ENCODE measurements around the gene PHOSPHO1.

Gene PHOSPHO1

GRCh38 chr17:49247944-49248343 lies 17.4 kb upstream of the PHOSPHO1 start:
- Histone ChIP-seq H3K9me3 (ENCODE audit: control insufficient read depth, low read length) (no peaks in the 10 kb centered on the region), H3K36me3 (ENCODE audit: control insufficient read depth, insufficient read depth, low read length) (no peaks in the 10 kb centered on the region), H3K4me1 (ENCODE audit: control insufficient read depth, insufficient read depth, low read length, poor library complexity, severe bottlenecking) (no peaks in the 10 kb centered on the region), H3K4me3 (ENCODE audit: insufficient read depth, low read depth, low read length, poor library complexity, severe bottlenecking) (no peak overlapping the region), H3K27me3 (replicated peaks; ENCODE audit: control insufficient read depth, insufficient read depth, low read length, poor library complexity, severe bottlenecking) (no peaks in the 10 kb centered on the region), H3K27ac (ENCODE audit: insufficient read depth, low read length, poor library complexity, severe bottlenecking) (no peak overlapping the region)
- DNase-seq: no peak

GRCh38 chr17:49244839-49245238 lies 14.3 kb upstream of the PHOSPHO1 start:
- Histone ChIP-seq H3K36me3 (ENCODE audit: control insufficient read depth, insufficient read depth, low read length) (no peaks in the 10 kb centered on the region), H3K4me3 (ENCODE audit: insufficient read depth, low read depth, low read length, poor library complexity, severe bottlenecking) (no peak overlapping the region), H3K27ac (ENCODE audit: insufficient read depth, low read length, poor library complexity, severe bottlenecking) (no peak overlapping the region), H3K4me1 (ENCODE audit: control insufficient read depth, insufficient read depth, low read length, poor library complexity, severe bottlenecking) (no peaks in the 10 kb centered on the region), H3K9me3 (ENCODE audit: control insufficient read depth, low read length) (no peaks in the 10 kb centered on the region), H3K27me3 (replicated peaks; ENCODE audit: control insufficient read depth, insufficient read depth, low read length, poor library complexity, severe bottlenecking) (no peaks in the 10 kb centered on the region)
- DNase-seq: no peak

- H3K27me3 ChIP-seq (replicated peaks; ENCODE audit: control insufficient read depth, insufficient read depth, low read length, poor library complexity, severe bottlenecking): no peaks in the 10 kb centered on the region
- H3K4me1 ChIP-seq (ENCODE audit: control insufficient read depth, insufficient read depth, low read length, poor library complexity, severe bottlenecking): no peaks in the 10 kb centered on the region
- H3K9me3 ChIP-seq (ENCODE audit: control insufficient read depth, low read length): no peaks in the 10 kb centered on the region
Measured at GRCh38 chr17:49242813-49243212, 12.2 kb upstream of the PHOSPHO1 start.

GRCh38 chr17:49241692-49242397 lies 11.3 kb upstream of the PHOSPHO1 start:
- Histone ChIP-seq H3K36me3 (ENCODE audit: control insufficient read depth, insufficient read depth, low read length) (no peaks in the 10 kb centered on the region), H3K27ac (ENCODE audit: insufficient read depth, low read length, poor library complexity, severe bottlenecking) (no peak overlapping the region), H3K27me3 (replicated peaks; ENCODE audit: control insufficient read depth, insufficient read depth, low read length, poor library complexity, severe bottlenecking) (no peaks in the 10 kb centered on the region), H3K4me1 (ENCODE audit: control insufficient read depth, insufficient read depth, low read length, poor library complexity, severe bottlenecking) (no peaks in the 10 kb centered on the region), H3K4me3 (ENCODE audit: insufficient read depth, low read depth, low read length, poor library complexity, severe bottlenecking) (no peak overlapping the region), H3K9me3 (ENCODE audit: control insufficient read depth, low read length) (no peaks in the 10 kb centered on the region)
- DNase-seq: no peak

More at GRCh38 chr17:49242813-49243212, 12.2 kb upstream of the PHOSPHO1 start:
- Histone ChIP-seq H3K27ac (ENCODE audit: insufficient read depth, low read length, poor library complexity, severe bottlenecking) (no peak overlapping the region), H3K4me3 (ENCODE audit: insufficient read depth, low read depth, low read length, poor library complexity, severe bottlenecking) (no peak overlapping the region), H3K36me3 (ENCODE audit: control insufficient read depth, insufficient read depth, low read length) (no peaks in the 10 kb centered on the region)
- no peak for DNase-seq

- DNase-seq: no peak
- Histone ChIP-seq H3K36me3 (ENCODE audit: control insufficient read depth, insufficient read depth, low read length) (no peaks in the 10 kb centered on the region), H3K27me3 (replicated peaks; ENCODE audit: control insufficient read depth, insufficient read depth, low read length, poor library complexity, severe bottlenecking) (no peaks in the 10 kb centered on the region), H3K9me3 (ENCODE audit: control insufficient read depth, low read length) (no peaks in the 10 kb centered on the region), H3K4me1 (ENCODE audit: control insufficient read depth, insufficient read depth, low read length, poor library complexity, severe bottlenecking) (no peaks in the 10 kb centered on the region), H3K27ac (ENCODE audit: insufficient read depth, low read length, poor library complexity, severe bottlenecking) (no peak overlapping the region), H3K4me3 (ENCODE audit: insufficient read depth, low read depth, low read length, poor library complexity, severe bottlenecking) (no peak overlapping the region)
Measured at GRCh38 chr17:49241040-49241439, 10.5 kb upstream of the PHOSPHO1 start.

- H3K27ac ChIP-seq (ENCODE audit: insufficient read depth, low read length, poor library complexity, severe bottlenecking): no peak overlapping the region
- H3K27me3 ChIP-seq (replicated peaks; ENCODE audit: control insufficient read depth, insufficient read depth, low read length, poor library complexity, severe bottlenecking): no peaks in the 10 kb centered on the region
- no peaks in the 10 kb centered on the region for H3K4me1 ChIP-seq (ENCODE audit: control insufficient read depth, insufficient read depth, low read length, poor library complexity, severe bottlenecking)
- H3K4me3 ChIP-seq (ENCODE audit: insufficient read depth, low read depth, low read length, poor library complexity, severe bottlenecking): no peak overlapping the region
- no peaks in the 10 kb centered on the region for H3K36me3 ChIP-seq (ENCODE audit: control insufficient read depth, insufficient read depth, low read length)
- DNase-seq: no peak
- H3K9me3 ChIP-seq (ENCODE audit: control insufficient read depth, low read length): no peaks in the 10 kb centered on the region
Measured at GRCh38 chr17:49240619-49241018, 10.0 kb upstream of the PHOSPHO1 start.

GRCh38 chr17:49239963-49240362 lies 9.4 kb upstream of the PHOSPHO1 start:
- Histone ChIP-seq H3K27ac (ENCODE audit: insufficient read depth, low read length, poor library complexity, severe bottlenecking) (no peak overlapping the region), H3K36me3 (ENCODE audit: control insufficient read depth, insufficient read depth, low read length) (no peaks in the 10 kb centered on the region), H3K9me3 (ENCODE audit: control insufficient read depth, low read length) (no peaks in the 10 kb centered on the region), H3K4me1 (ENCODE audit: control insufficient read depth, insufficient read depth, low read length, poor library complexity, severe bottlenecking) (no peaks in the 10 kb centered on the region), H3K4me3 (ENCODE audit: insufficient read depth, low read depth, low read length, poor library complexity, severe bottlenecking) (no peak overlapping the region), H3K27me3 (replicated peaks; ENCODE audit: control insufficient read depth, insufficient read depth, low read length, poor library complexity, severe bottlenecking) (no peaks in the 10 kb centered on the region)
- DNase-seq: no peak

GRCh38 chr17:49235896-49236295 lies 5.3 kb upstream of the PHOSPHO1 start:
- Histone ChIP-seq H3K27ac (ENCODE audit: insufficient read depth, low read length, poor library complexity, severe bottlenecking) (no peak overlapping the region), H3K4me1 (ENCODE audit: control insufficient read depth, insufficient read depth, low read length, poor library complexity, severe bottlenecking) (peaks cover 4% of the 10 kb centered on the region), H3K9me3 (ENCODE audit: control insufficient read depth, low read length) (no peaks in the 10 kb centered on the region), H3K27me3 (replicated peaks; ENCODE audit: control insufficient read depth, insufficient read depth, low read length, poor library complexity, severe bottlenecking) (no peaks in the 10 kb centered on the region), H3K36me3 (ENCODE audit: control insufficient read depth, insufficient read depth, low read length) (no peaks in the 10 kb centered on the region), H3K4me3 (ENCODE audit: insufficient read depth, low read depth, low read length, poor library complexity, severe bottlenecking) (no peak overlapping the region)
- no peak for DNase-seq

- Histone ChIP-seq H3K36me3 (ENCODE audit: control insufficient read depth, insufficient read depth, low read length) (no peaks in the 10 kb centered on the region), H3K27me3 (replicated peaks; ENCODE audit: control insufficient read depth, insufficient read depth, low read length, poor library complexity, severe bottlenecking) (peaks cover 6% of the 10 kb centered on the region), H3K9me3 (ENCODE audit: control insufficient read depth, low read length) (no peaks in the 10 kb centered on the region), H3K4me1 (ENCODE audit: control insufficient read depth, insufficient read depth, low read length, poor library complexity, severe bottlenecking) (peaks cover 12% of the 10 kb centered on the region), H3K4me3 (ENCODE audit: insufficient read depth, low read depth, low read length, poor library complexity, severe bottlenecking) (no peak overlapping the region), H3K27ac (ENCODE audit: insufficient read depth, low read length, poor library complexity, severe bottlenecking) (no peak overlapping the region)
- no peak for DNase-seq
Measured at GRCh38 chr17:49234509-49235080, 4.0 kb upstream of the PHOSPHO1 start.

GRCh38 chr17:49231563-49231894 lies 942 bp upstream of the PHOSPHO1 start:
- peaks cover 11% of the 10 kb centered on the region for H3K27me3 ChIP-seq (replicated peaks; ENCODE audit: control insufficient read depth, insufficient read depth, low read length, poor library complexity, severe bottlenecking)
- H3K9me3 ChIP-seq (ENCODE audit: control insufficient read depth, low read length): no peaks in the 10 kb centered on the region
- DNase-seq: no peak
- peak overlapping the region; percentile 60 for H3K4me3 ChIP-seq (ENCODE audit: insufficient read depth, low read depth, low read length, poor library complexity, severe bottlenecking)
- H3K4me1 ChIP-seq (ENCODE audit: control insufficient read depth, insufficient read depth, low read length, poor library complexity, severe bottlenecking): peaks cover 13% of the 10 kb centered on the region
- no peak overlapping the region for H3K27ac ChIP-seq (ENCODE audit: insufficient read depth, low read length, poor library complexity, severe bottlenecking)
- no peaks in the 10 kb centered on the region for H3K36me3 ChIP-seq (ENCODE audit: control insufficient read depth, insufficient read depth, low read length)
